Neural progenitor cell (in vitro differentiated cells): ENCODE results near the gene ADAM8. TPM values are rescaled to one million over a fixed set of nuclear protein-coding genes. Genes with fewer than 3 reads are reported as not detected.

Source experiments
- DNase-seq: peaks from one replicate; pipeline ENCODE4 v3.0.0-alpha.2; 2016; ENCODE audit warnings: low spot score
- H2AFZ ChIP-seq: fragments of 200-600 bp; sonication (generic); replicated peaks from 2 replicates; pipeline ENCODE4 v1.6.1; 2016; ENCODE audit warnings: antibody characterized with exemption
- H3F3A ChIP-seq: fragments of 200-600 bp; sonication (generic); 2 replicates; pipeline ENCODE4 v1.6.1; 2016; ENCODE audit warnings: antibody characterized with exemption, low read depth
- H3K27ac ChIP-seq: fragments of 200-600 bp; sonication (generic); 2 replicates; pipeline ENCODE4 v1.5.1; 2016; ENCODE audit warnings: mild to moderate bottlenecking
- H3K27me3 ChIP-seq: fragments of 200-600 bp; sonication (generic); 2 replicates; pipeline ENCODE4 v1.6.1; 2016; ENCODE audit warnings: mild to moderate bottlenecking, moderate library complexity
- H3K36me3 ChIP-seq: fragments of 200-600 bp; sonication (generic); 2 replicates; pipeline ENCODE4 v1.5.1; 2016
- H3K4me1 ChIP-seq: fragments of 200-600 bp; sonication (generic); 2 replicates; pipeline ENCODE4 v1.6.1; 2016; ENCODE audit warnings: mixed run types
- H3K4me2 ChIP-seq: fragments of 200-600 bp; sonication (generic); 2 replicates; pipeline ENCODE4 v1.6.1; 2016
- H3K4me3 ChIP-seq: fragments of 200-600 bp; sonication (generic); 2 replicates; pipeline ENCODE4 v1.5.1; 2016
- H3K79me2 ChIP-seq: fragments of 200-600 bp; sonication (generic); 2 replicates; pipeline ENCODE4 v1.6.1; 2016; ENCODE audit warnings: low read depth
- H3K9ac ChIP-seq: fragments of 200-600 bp; sonication (generic); 2 replicates; pipeline ENCODE4 v1.6.1; 2016
- H3K9me3 ChIP-seq: fragments of 200-600 bp; sonication (generic); 2 replicates; pipeline ENCODE4 v1.5.1; 2016; ENCODE audit warnings: low read depth
- H4K20me1 ChIP-seq: fragments of 200-600 bp; sonication (generic); 2 replicates; pipeline ENCODE4 v1.6.1; 2016; ENCODE audit warnings: low read depth
- H3K27ac Mint-ChIP-seq: 3 replicates; pipeline ENCODE4 v1.8.0; 2021; ENCODE audit warnings: mixed read lengths
- H3K27me3 Mint-ChIP-seq: 2 replicates; pipeline ENCODE4 v1.8.0; 2022; ENCODE audit warnings: low read depth, mild to moderate bottlenecking, inconsistent platforms, moderate library complexity, mixed read lengths; ENCODE audit not compliant: insufficient read depth
- H3K36me3 Mint-ChIP-seq: 3 replicates; pipeline ENCODE4 v1.8.0; 2021; ENCODE audit warnings: mixed read lengths
- H3K4me1 Mint-ChIP-seq: 3 replicates; pipeline ENCODE4 v1.8.0; 2021; ENCODE audit warnings: mixed read lengths
- H3K4me3 Mint-ChIP-seq: 3 replicates; pipeline ENCODE4 v1.8.0; 2021; ENCODE audit warnings: mild to moderate bottlenecking, moderate library complexity, mixed read lengths
- H3K9me3 Mint-ChIP-seq: 3 replicates; pipeline ENCODE4 v1.8.0; 2020; ENCODE audit warnings: mixed read lengths
- EZH2 ChIP-seq: fragments of 200-600 bp; sonication (generic); IDR thresholded peaks from 2 replicates; pipeline ENCODE4 v1.6.1; 2017; ENCODE audit warnings: antibody characterized with exemption, mild to moderate bottlenecking, moderate library complexity
- EZH2phosphoT487 ChIP-seq: fragments of 200-600 bp; sonication (generic); IDR thresholded peaks from 2 replicates; pipeline ENCODE4 v1.6.1; 2017; ENCODE audit warnings: antibody characterized with exemption
- total RNA-seq: library from RNA; depleted of rRNA; stranded (reverse); fragments of >200 nt; gene quantifications from 2 replicates; pipeline ENCODE4 v1.2.3, GENCODE V29; 2015; ENCODE audit warnings: low replicate concordance
- TF ChIP-seq, protein P1 (sequence below): fragments of 200-600 bp; sonication (generic); IDR thresholded peaks from 2 replicates; pipeline ENCODE4 v1.5.1; 2017; ENCODE audit warnings: antibody characterized with exemption, mild to moderate bottlenecking

ADAM8 gene
- total RNA-seq, 1 donor from 2014 or later, result 3.3 TPM

DNA sequence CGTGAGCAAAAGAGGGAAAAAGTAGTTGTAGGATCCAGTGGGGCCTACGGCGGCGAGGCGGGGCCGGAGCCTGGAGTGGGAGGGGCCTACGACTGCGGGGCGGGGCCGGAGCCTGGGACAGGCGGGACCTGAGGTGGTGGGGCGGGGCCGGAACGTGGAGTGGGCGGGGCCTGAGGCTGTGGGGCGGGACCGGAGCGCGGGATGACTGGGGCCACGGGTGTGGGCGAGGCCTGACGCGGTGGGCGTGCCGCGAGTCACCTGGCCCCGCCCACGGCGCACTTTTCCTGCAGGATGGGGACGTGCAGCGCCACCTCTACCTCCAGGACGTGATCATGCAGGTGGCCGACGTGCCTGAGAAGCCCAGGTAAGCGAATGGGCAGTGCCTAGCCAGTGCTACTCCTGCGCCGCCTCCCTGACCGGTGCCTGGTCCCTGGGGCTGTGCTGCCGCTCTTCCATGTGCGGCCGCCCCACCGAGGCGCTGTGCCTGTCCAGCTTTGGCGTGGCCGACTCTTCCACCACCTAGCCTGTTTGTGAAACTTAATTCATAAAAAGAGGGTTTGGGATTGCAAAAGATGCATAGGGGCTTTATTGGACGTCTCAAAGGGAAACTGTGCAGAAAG, 32.5 kb upstream of the ADAM8 start:
- DNase-seq, result peak; percentile 90
- no peaks in the 10 kb centered on the region for H3K9me3 Mint-ChIP-seq
- no peak overlapping the region for H3K27ac Mint-ChIP-seq
- peaks cover 6% of the 10 kb centered on the region for H3K4me1 ChIP-seq
- H3K27ac ChIP-seq, result peak overlapping the region; percentile 81
- H3K36me3 ChIP-seq, result no peaks in the 10 kb centered on the region
- H4K20me1 ChIP-seq, result peaks cover 33% of the 10 kb centered on the region
- H3K27me3 ChIP-seq, result no peaks in the 10 kb centered on the region
- H3K4me1 Mint-ChIP-seq, result peaks cover 15% of the 10 kb centered on the region
- peak overlapping the region; percentile 93 for H3K4me2 ChIP-seq
- peaks cover 42% of the 10 kb centered on the region for H3K79me2 ChIP-seq
- no peak overlapping the region for H3K9ac ChIP-seq
- peak overlapping the region; percentile 83 for H3K4me3 Mint-ChIP-seq
- peaks cover 16% of the 10 kb centered on the region for H3K36me3 Mint-ChIP-seq
- peak overlapping the region; percentile 86 for H3K4me3 ChIP-seq
- peaks cover 9% of the 10 kb centered on the region for H3K27me3 Mint-ChIP-seq
- peaks cover 4% of the 10 kb centered on the region for H3F3A ChIP-seq
- TF ChIP-seq EZH2, result no peak
- no peak for TF ChIP-seq EZH2phosphoT487
- TF ChIP-seq, protein P1, sequence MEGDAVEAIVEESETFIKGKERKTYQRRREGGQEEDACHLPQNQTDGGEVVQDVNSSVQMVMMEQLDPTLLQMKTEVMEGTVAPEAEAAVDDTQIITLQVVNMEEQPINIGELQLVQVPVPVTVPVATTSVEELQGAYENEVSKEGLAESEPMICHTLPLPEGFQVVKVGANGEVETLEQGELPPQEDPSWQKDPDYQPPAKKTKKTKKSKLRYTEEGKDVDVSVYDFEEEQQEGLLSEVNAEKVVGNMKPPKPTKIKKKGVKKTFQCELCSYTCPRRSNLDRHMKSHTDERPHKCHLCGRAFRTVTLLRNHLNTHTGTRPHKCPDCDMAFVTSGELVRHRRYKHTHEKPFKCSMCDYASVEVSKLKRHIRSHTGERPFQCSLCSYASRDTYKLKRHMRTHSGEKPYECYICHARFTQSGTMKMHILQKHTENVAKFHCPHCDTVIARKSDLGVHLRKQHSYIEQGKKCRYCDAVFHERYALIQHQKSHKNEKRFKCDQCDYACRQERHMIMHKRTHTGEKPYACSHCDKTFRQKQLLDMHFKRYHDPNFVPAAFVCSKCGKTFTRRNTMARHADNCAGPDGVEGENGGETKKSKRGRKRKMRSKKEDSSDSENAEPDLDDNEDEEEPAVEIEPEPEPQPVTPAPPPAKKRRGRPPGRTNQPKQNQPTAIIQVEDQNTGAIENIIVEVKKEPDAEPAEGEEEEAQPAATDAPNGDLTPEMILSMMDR, result no peak
- H2AFZ ChIP-seq, result peak overlapping the region; percentile 91
- H3K9me3 ChIP-seq, result no peaks in the 10 kb centered on the region

DNA sequence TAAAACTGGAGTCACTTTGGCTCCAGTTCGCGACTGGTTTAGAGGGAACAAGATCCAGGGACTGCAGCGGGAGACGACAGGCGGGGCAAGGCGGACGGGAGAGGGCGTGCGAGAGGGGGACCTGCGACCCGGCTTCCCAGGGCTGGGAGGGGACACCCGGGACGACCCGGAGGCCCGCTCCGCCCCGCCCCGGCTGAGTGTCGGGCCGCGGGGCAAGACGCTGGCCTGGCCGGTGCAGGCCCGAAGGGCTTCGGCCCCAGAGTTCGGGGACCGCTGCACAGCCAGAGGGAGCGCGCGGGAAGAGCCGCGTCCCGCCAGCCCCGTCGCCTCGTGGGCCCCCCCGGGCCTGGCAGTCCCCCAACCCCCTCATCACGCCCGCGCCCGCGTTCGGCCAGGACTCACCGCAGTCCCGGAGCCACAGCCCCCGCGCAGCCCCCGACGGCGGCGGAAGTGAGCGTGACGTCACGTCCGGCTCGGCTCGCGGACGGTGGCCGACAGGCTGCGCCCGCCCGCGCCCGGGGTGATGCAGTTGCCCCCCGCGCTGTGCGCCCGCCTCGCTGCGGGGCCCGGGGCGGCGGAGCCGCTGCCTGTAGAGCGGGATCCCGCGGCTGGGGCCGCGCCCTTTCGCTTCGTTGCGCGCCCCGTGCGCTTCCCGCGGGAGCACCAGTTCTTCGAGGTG, 31.9 kb upstream of the ADAM8 start, which contains the start of the genes TUBGCP2 and ZNF511:
Gene TUBGCP2, minus strand, starts transcription at position 452 of the 679 bp plus-strand sequence. CDS start 5,931 bp downstream, outside the sequence.
Gene ZNF511, plus strand, starts transcription at position 494 of the 679 bp plus-strand sequence. Its CDS starts 30 bp downstream, at position 524.
- peaks cover 48% of the 10 kb centered on the region for H3K79me2 ChIP-seq

DNA sequence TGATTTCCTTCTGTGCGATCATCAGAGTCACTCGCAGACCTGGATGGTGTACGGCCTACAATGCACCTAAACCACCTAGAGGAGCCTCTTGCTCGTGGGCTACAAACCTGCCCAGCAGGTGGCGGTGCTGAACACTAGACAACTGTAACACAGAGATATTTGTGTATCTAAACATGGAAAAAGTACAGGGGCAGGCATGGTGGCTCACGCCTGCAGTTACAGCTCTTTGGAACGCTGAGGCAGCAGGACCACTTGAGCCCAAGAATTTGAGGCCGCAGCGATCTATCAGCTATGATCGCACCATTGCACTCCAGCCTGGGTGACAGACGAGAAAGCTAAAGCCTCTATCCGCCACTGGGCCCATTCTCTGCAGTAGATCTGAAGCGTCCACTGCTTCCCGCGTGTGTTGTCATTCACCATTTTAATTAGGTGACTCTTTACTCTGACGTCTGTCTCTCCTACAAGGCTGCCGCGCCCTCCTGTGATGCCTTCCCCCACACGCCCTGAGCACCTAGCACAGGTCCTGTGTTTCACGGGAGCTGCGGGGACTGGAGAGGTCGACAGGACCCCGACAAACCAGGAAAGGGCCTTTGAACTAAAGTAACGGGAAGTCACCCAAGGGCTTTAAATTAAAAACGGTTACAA, 31.2 kb upstream of the ADAM8 start:
- no peaks in the 10 kb centered on the region for H3K36me3 ChIP-seq
- H3K4me1 Mint-ChIP-seq, result peaks cover 15% of the 10 kb centered on the region
- H3K27me3 Mint-ChIP-seq, result peaks cover 9% of the 10 kb centered on the region
- no peaks in the 10 kb centered on the region for H3K27me3 ChIP-seq
- H3K4me3 ChIP-seq, result peak overlapping the region; percentile 86
- H3K79me2 ChIP-seq, result peaks cover 52% of the 10 kb centered on the region
- H3K9ac ChIP-seq, result peak overlapping the region; percentile 67
- peak; percentile 80 for DNase-seq
- peaks cover 41% of the 10 kb centered on the region for H4K20me1 ChIP-seq
- peak overlapping the region; percentile 98 for H3K4me3 Mint-ChIP-seq
- peak overlapping the region; percentile 93 for H3K4me2 ChIP-seq
- peaks cover 6% of the 10 kb centered on the region for H3K4me1 ChIP-seq
- H3F3A ChIP-seq, result peaks cover 4% of the 10 kb centered on the region
- H3K27ac ChIP-seq, result no peak overlapping the region
- H3K9me3 ChIP-seq, result no peaks in the 10 kb centered on the region
- H3K9me3 Mint-ChIP-seq, result no peaks in the 10 kb centered on the region
- H3K27ac Mint-ChIP-seq, result peak overlapping the region; percentile 98
- TF ChIP-seq EZH2, result no peak
- TF ChIP-seq, protein P1, result peak; percentile 71
- H3K36me3 Mint-ChIP-seq, result peaks cover 15% of the 10 kb centered on the region
- H2AFZ ChIP-seq, result no peak overlapping the region

More for the DNA sequence above, 31.9 kb upstream of the ADAM8 start, which contains the start of the genes TUBGCP2 and ZNF511:
- H2AFZ ChIP-seq, result peak within 1 kb of the TSS; percentile 91
- H3K27ac ChIP-seq, result peak within 1 kb of the TSS; percentile 81
- H3K27me3 ChIP-seq, result no peaks in the 10 kb centered on the region
- H3K36me3 ChIP-seq, result no peaks in the 10 kb centered on the region
- H3K9ac ChIP-seq, result peak within 1 kb of the TSS; percentile 67
- H3K27me3 Mint-ChIP-seq, result peaks cover 9% of the 10 kb centered on the region
- H3K9me3 Mint-ChIP-seq, result no peaks in the 10 kb centered on the region
- H3K36me3 Mint-ChIP-seq, result peaks cover 15% of the 10 kb centered on the region
- peak within 1 kb of the TSS; percentile 98 for H3K4me3 Mint-ChIP-seq
- H3K4me3 ChIP-seq, result peak within 1 kb of the TSS; percentile 86
- H3K4me2 ChIP-seq, result peak within 1 kb of the TSS; percentile 93
- H3K9me3 ChIP-seq, result no peaks in the 10 kb centered on the region
- TF ChIP-seq, protein P1, result no peak
- TF ChIP-seq EZH2phosphoT487, result no peak
- no peak for TF ChIP-seq EZH2
- H3K4me1 Mint-ChIP-seq, result peaks cover 15% of the 10 kb centered on the region
- H3K4me1 ChIP-seq, result peaks cover 6% of the 10 kb centered on the region
- DNase-seq, result peak; percentile 90
- H4K20me1 ChIP-seq, result peaks cover 40% of the 10 kb centered on the region
- H3K27ac Mint-ChIP-seq, result peak within 1 kb of the TSS; percentile 98
- peaks cover 4% of the 10 kb centered on the region for H3F3A ChIP-seq
